ENCODE data around the gene LONP2.

- TF ChIP-seq CTCF (IDR thresholded peaks at IDR 0.05; ENCODE audit: low read length) (no peak), EZH2phosphoT487 (IDR thresholded peaks at IDR 0.05; ENCODE audit: low read length) (no peak), EZH2 (optimal IDR thresholded peaks at IDR 0.05; ENCODE audit: low read depth, low read length) (no peak)
Measured at GRCh38 chr16:48252013-48252412, 7.9 kb downstream of the LONP2 start.
